ENCODE results near the gene SLC29A3. TPM values are rescaled to one million over a fixed set of nuclear protein-coding genes. Genes with fewer than 3 reads are reported as not detected.

The SLC29A3 gene
- total RNA-seq, 1 experiment from 2014 or later: 4.4 TPM

- no peaks in the 10 kb centered on the region for H3K36me3 ChIP-seq (ENCODE audit: low read depth, low read length)
- no peaks in the 10 kb centered on the region; the same call in 1 of the 2 replicates for H3K4me1 ChIP-seq (ENCODE audit: insufficient read depth, low read length)
- H3K27me3 ChIP-seq (ENCODE audit: low read length): no peaks in the 10 kb centered on the region
- H3K27ac ChIP-seq (ENCODE audit: low read length): no peak overlapping the region
- BruUV-seq (replicated peaks): no TSS peak
- intact Hi-C loops (cut with micrococcal nuclease): loop anchor here (10.0 kb wide), 2 partner anchors 395 to 585 kb away; no protein-coding TSS in a partner anchor
- CTCF ChIA-PET: no interaction called here
- DNase-seq: no peak
- no peak overlapping the region for H3K9ac ChIP-seq (ENCODE audit: low read length)
- no peaks in the 10 kb centered on the region for H3F3A ChIP-seq (ENCODE audit: low read length, unreplicated experiment)
- no peaks in the 10 kb centered on the region for H3K9me2 ChIP-seq (replicated peaks; ENCODE audit: low read length)
- H3K4me3 ChIP-seq (ENCODE audit: low read length): no peak overlapping the region
- POLR2A ChIA-PET (ENCODE audit: unreplicated experiment): interaction anchor here (0.5 kb wide), 1 partner anchor 136 kb away, joined by 11 read pairs; no protein-coding TSS in a partner anchor
- no peak overlapping the region for H3K4me2 ChIP-seq (ENCODE audit: low read length)
- H3K9me3 ChIP-seq (ENCODE audit: low read length): no peaks in the 10 kb centered on the region
- TF ChIP-seq EZH2 (IDR thresholded peaks at IDR 0.05; ENCODE audit: low read length, unreplicated experiment): no peak
- TF ChIP-seq, protein P1, sequence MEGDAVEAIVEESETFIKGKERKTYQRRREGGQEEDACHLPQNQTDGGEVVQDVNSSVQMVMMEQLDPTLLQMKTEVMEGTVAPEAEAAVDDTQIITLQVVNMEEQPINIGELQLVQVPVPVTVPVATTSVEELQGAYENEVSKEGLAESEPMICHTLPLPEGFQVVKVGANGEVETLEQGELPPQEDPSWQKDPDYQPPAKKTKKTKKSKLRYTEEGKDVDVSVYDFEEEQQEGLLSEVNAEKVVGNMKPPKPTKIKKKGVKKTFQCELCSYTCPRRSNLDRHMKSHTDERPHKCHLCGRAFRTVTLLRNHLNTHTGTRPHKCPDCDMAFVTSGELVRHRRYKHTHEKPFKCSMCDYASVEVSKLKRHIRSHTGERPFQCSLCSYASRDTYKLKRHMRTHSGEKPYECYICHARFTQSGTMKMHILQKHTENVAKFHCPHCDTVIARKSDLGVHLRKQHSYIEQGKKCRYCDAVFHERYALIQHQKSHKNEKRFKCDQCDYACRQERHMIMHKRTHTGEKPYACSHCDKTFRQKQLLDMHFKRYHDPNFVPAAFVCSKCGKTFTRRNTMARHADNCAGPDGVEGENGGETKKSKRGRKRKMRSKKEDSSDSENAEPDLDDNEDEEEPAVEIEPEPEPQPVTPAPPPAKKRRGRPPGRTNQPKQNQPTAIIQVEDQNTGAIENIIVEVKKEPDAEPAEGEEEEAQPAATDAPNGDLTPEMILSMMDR (conservative IDR thresholded peaks at IDR 0.05; ENCODE audit: low read depth, low read length): no peak
- no peak for TF ChIP-seq EZH2phosphoT487 (IDR thresholded peaks at IDR 0.05; ENCODE audit: borderline replicate concordance, low read length)
- no peak overlapping the region for H2AFZ ChIP-seq (ENCODE audit: low read length)
- no peaks in the 10 kb centered on the region for H4K20me1 ChIP-seq (ENCODE audit: low read length)
- no peak for ATAC-seq
- no peaks in the 10 kb centered on the region for H3K79me2 ChIP-seq (ENCODE audit: low read length)
Measured at GRCh38 chr10:71309919-71310318, 9.1 kb upstream of the SLC29A3 start.

DNA sequence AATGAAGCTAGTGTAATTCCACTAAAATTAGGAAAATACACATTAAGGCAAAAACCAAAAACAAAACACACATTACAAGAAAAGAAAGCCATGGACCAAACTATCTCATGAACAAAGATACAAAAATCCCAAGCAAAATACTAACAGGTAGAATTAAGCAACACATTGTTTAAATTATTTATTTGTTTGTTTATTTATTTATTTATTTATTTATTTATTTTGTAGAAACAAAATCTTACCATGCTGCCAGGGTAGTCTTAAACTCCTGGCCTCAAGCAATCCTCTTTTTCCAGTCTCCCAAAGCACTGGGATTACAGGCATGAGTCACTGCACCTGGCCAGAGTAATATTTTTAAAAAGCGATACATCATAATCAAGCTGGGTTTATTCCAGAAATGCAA, 6.8 kb upstream of the SLC29A3 start:
- H3K9me3 ChIP-seq (ENCODE audit: low read length): no peaks in the 10 kb centered on the region
- no peak overlapping the region for H2AFZ ChIP-seq (ENCODE audit: low read length)
- ChIA-PET POLR2A (ENCODE audit: unreplicated experiment) (interaction anchor here (0.6 kb wide), 1 partner anchor 365 kb away, joined by 9 read pairs; no protein-coding TSS in a partner anchor), CTCF (interaction anchor here (0.6 kb wide), 1 partner anchor 399 kb away, joined by 3 read pairs; no protein-coding TSS in a partner anchor)
- no peak overlapping the region for H3K4me3 ChIP-seq (ENCODE audit: low read length)
- peak; percentile 24 for DNase-seq
- no peaks in the 10 kb centered on the region; the same call in 1 of the 2 replicates for H3K4me1 ChIP-seq (ENCODE audit: insufficient read depth, low read length)
- H3K27me3 ChIP-seq (ENCODE audit: low read length): no peaks in the 10 kb centered on the region
- no peak for ATAC-seq
- no peaks in the 10 kb centered on the region for H3K36me3 ChIP-seq (ENCODE audit: low read depth, low read length)
- no peak overlapping the region for H3K9ac ChIP-seq (ENCODE audit: low read length)
- BruUV-seq (replicated peaks): no TSS peak
- intact Hi-C loops (cut with micrococcal nuclease): loop anchor here (10.0 kb wide), 2 partner anchors 393 to 583 kb away; no protein-coding TSS in a partner anchor
- no peaks in the 10 kb centered on the region for H3K79me2 ChIP-seq (ENCODE audit: low read length)
- no peak overlapping the region for H3K27ac ChIP-seq (ENCODE audit: low read length)
- H4K20me1 ChIP-seq (ENCODE audit: low read length): no peaks in the 10 kb centered on the region
- TF ChIP-seq EZH2phosphoT487 (IDR thresholded peaks at IDR 0.05; ENCODE audit: borderline replicate concordance, low read length) (no peak), EZH2 (IDR thresholded peaks at IDR 0.05; ENCODE audit: low read length, unreplicated experiment) (no peak)
- TF ChIP-seq, protein P1 (conservative IDR thresholded peaks at IDR 0.05; ENCODE audit: low read depth, low read length): no peak
- H3K9me2 ChIP-seq (replicated peaks; ENCODE audit: low read length): no peaks in the 10 kb centered on the region
- H3F3A ChIP-seq (ENCODE audit: low read length, unreplicated experiment): no peaks in the 10 kb centered on the region
- H3K4me2 ChIP-seq (ENCODE audit: low read length): no peak overlapping the region
